Lower lobe of right lung (tissue), 2 donors: ENCODE results near the gene MRPL14. TPM values are rescaled to one million over a fixed set of nuclear protein-coding genes. Genes with fewer than 3 reads are reported as not detected.
A peak's percentile ranks its signal among the peaks of the same experiment; 100 is the strongest.

ENCODE experiments used
- ATAC-seq, 2 donors: fragments of 200-7000 bp; cut with Tn5 transposase; one replicate each; pipeline ENCODE4 v1.9.1; 2020 to 2022; ENCODE audit warnings: mild to moderate bottlenecking in 2 of 2, moderate library complexity in 2 of 2
- DNase-seq: peaks from one replicate; pipeline ENCODE4 v3.0.0-alpha.2; 2020
- H3K27ac ChIP-seq: fragments of 200-600 bp; one replicate; pipeline ENCODE4 v1.8.0; 2022
- H3K27me3 ChIP-seq: fragments of 200-600 bp; one replicate; pipeline ENCODE4 v1.8.0; 2022; ENCODE audit warnings: low read depth
- H3K36me3 ChIP-seq: fragments of 200-600 bp; one replicate; pipeline ENCODE4 v1.8.0; 2022; ENCODE audit warnings: mild to moderate bottlenecking
- H3K4me1 ChIP-seq: fragments of 200-600 bp; one replicate; pipeline ENCODE4 v1.8.0; 2022
- H3K4me3 ChIP-seq: fragments of 200-600 bp; one replicate; pipeline ENCODE4 v1.8.0; 2022; ENCODE audit warnings: mild to moderate bottlenecking
- H3K9me3 ChIP-seq: fragments of 200-600 bp; one replicate; pipeline ENCODE4 v1.8.0; 2022
- CTCF ChIP-seq: fragments of 200-600 bp; IDR thresholded peaks from one replicate; pipeline ENCODE4 v1.8.0; 2022; ENCODE audit warnings: antibody characterized with exemption, mild to moderate bottlenecking
- intact Hi-C: fragments of 100-400 bp; cut with DNase I; formaldehyde crosslinking; loops from one replicate; pipeline ENCODE4 v1.11.0; 2022
- total RNA-seq: library from RNA; stranded (reverse); fragmentation: NEBNext Ultra II Directional; extraction: Animal tissue kit (Norgen Biotek cat#: 25700); gene quantifications from one replicate; pipeline ENCODE4 v1.2.1, GENCODE V29; 2021
- donor health status: DM: no; HTN: yes; CAD: no; lungs with severe emphysema.

MRPL14 gene
- total RNA-seq, 1 donor from 2014 or later, result 83.9 TPM

DNA sequence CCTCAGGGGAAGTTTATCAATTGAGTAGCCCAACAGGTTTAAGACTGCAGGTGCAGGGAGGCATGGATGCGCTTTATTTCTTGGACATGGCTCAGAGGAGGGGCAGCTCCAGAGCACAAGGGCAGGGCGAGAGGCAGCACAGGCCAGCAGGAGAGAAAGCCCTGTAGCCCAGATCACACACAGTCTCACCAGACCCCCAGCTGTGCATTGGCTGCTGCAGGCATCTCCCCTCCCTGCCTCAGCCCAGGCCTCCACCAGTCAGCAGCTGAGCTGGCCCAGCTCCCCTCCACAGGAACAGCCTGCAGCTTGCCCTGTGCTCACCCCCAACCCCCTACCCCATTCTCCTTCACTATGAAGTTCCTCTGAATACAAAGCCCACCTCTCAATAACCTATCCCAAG is 24.7 kb downstream of the MRPL14 start:
- TF ChIP-seq CTCF, result no peak
- Histone ChIP-seq H3K4me1 (peaks cover 38% of the 10 kb centered on the region), H3K36me3 (peaks cover 26% of the 10 kb centered on the region), H3K27ac (no peak overlapping the region), H3K4me3 (no peak overlapping the region), H3K27me3 (no peaks in the 10 kb centered on the region), H3K9me3 (no peaks in the 10 kb centered on the region)
- intact Hi-C loops, result no loop called here
- ATAC-seq (no peak), DNase-seq (no peak)

GRCh38 chr6:44101832-44102231 is 25.4 kb downstream of the MRPL14 start:
- no peak for ATAC-seq
- DNase-seq, result no peak
- Histone ChIP-seq H3K27me3 (no peaks in the 10 kb centered on the region), H3K36me3 (peaks cover 25% of the 10 kb centered on the region), H3K4me1 (peaks cover 44% of the 10 kb centered on the region), H3K9me3 (no peaks in the 10 kb centered on the region), H3K27ac (no peak overlapping the region), H3K4me3 (no peak overlapping the region)
- intact Hi-C loops, result no loop called here
- no peak for TF ChIP-seq CTCF

DNA sequence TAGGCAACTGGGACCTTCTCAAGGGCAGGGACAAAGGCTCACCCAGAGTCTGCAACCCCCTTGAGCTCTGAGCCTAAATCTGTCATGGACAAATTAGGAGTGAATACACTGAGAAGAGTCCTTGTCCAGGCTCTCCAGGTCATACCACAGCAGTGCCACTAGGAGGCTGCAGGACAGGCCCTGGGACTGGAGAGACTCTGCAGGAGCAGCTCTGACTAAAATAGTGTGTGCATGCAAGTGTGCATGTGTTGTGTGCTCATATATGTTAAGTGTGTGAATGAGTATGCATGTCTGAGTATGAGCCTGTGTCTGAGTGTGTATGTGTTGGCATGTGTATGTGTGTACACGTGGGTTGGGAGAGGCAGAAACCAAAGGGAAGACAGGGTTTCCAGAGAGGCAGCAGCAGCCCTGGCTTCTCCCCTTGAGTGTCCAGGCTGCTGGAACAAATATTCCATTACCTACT is 27.1 kb downstream of the MRPL14 start:
- peak; percentile 53 for TF ChIP-seq CTCF
- Histone ChIP-seq H3K4me3 (no peak overlapping the region), H3K27ac (no peak overlapping the region), H3K36me3 (peaks cover 25% of the 10 kb centered on the region), H3K27me3 (no peaks in the 10 kb centered on the region), H3K9me3 (no peaks in the 10 kb centered on the region), H3K4me1 (peaks cover 30% of the 10 kb centered on the region)
- intact Hi-C loops, result no loop called here
- DNase-seq, result no peak
- ATAC-seq, result peak; percentile 51 to 56

DNA sequence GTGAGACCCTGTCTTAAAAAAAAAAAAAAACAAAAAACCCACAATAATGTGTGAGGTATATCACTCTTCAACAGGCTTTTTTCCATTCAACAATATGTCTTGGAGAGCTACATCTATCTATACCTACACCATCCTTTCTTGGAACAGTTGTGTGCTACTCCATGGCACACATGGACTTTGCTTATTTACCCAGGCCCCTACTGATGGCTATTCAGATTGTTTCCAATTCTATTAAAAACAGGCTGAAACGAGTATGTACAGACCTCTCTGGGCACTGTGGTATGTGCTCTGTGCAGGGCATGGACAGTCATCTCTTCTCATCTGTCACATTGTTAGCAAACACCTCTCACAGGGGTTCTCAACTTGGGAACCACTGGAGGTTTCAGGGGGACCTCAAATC is 28.1 kb downstream of the MRPL14 start:
- intact Hi-C loops, result loop anchor here (5.0 kb wide), 1 partner anchor 53 kb away; no protein-coding TSS in a partner anchor
- H3K4me3 ChIP-seq, result no peak overlapping the region
- no peak for DNase-seq
- peaks cover 21% of the 10 kb centered on the region for H3K4me1 ChIP-seq
- no peak for ATAC-seq
- peaks cover 17% of the 10 kb centered on the region for H3K36me3 ChIP-seq
- no peaks in the 10 kb centered on the region for H3K27me3 ChIP-seq
- no peaks in the 10 kb centered on the region for H3K9me3 ChIP-seq
- no peak for TF ChIP-seq CTCF
- no peak overlapping the region for H3K27ac ChIP-seq

DNA sequence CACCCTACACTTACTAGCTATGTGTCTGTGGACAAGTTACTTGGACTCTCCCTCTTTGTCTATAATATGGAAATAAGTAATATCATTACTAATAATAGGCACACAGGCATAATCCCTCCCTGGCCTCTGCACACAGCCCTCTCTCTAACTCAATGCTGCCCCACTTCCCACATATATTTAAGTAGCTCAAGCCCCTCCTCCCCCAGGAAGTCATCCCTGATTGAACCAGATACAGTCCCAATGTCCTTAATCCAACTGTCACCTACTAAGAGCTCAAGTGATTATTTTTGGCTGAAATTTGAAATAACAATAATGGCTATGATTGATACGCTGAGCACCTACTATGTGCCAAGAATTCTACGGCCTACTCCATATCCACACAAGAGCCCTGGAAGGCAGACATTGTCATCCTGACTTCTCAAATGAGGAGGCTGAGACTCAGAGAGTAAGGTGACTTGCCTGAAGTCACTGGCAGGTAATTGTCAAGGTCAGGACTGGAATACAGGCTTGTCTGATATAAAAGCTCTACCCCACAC is 29.4 kb downstream of the MRPL14 start:
- Histone ChIP-seq H3K27me3 (no peaks in the 10 kb centered on the region), H3K27ac (no peak overlapping the region), H3K4me1 (peaks cover 9% of the 10 kb centered on the region), H3K4me3 (no peak overlapping the region), H3K36me3 (peaks cover 10% of the 10 kb centered on the region), H3K9me3 (no peaks in the 10 kb centered on the region)
- DNase-seq (no peak), ATAC-seq (no peak)
- intact Hi-C loops, result loop anchor here (5.0 kb wide), 1 partner anchor 54 kb away; no protein-coding TSS in a partner anchor
- no peak for TF ChIP-seq CTCF
